NCI-H2171 treated with DMSO at 0.1 percent for 48 hours (cell line): Measurements from ENCODE around the gene CDH1.

Experiments
- DNase-seq: peaks from one replicate; lab custom pipeline; 2025; lab: John Stamatoyannopoulos, UW

Gene CDH1

GRCh38 chr16:68732042-68732680, 4.9 kb upstream of the CDH1 start:
- DNase-seq, result peak; percentile 83

GRCh38 chr16:68732741-68733399, 4.2 kb upstream of the CDH1 start:
- DNase-seq, result no peak

GRCh38 chr16:68733570-68733969, 3.5 kb upstream of the CDH1 start:
- no peak for DNase-seq

- DNase-seq, result no peak
Measured at GRCh38 chr16:68734782-68735181, 2.3 kb upstream of the CDH1 start.

- no peak for DNase-seq
Measured at GRCh38 chr16:68736561-68736960, 531 bp upstream of the CDH1 start.

- peak; percentile 44 for DNase-seq
Measured at GRCh38 chr16:68737730-68738629, 888 bp downstream of the CDH1 start.

GRCh38 chr16:68739964-68740627, 3.0 kb downstream of the CDH1 start:
- DNase-seq, result no peak

GRCh38 chr16:68740628-68741346, 3.7 kb downstream of the CDH1 start:
- DNase-seq, result no peak

- DNase-seq, result no peak
Measured at GRCh38 chr16:68743664-68744063, 6.6 kb downstream of the CDH1 start.

GRCh38 chr16:68744744-68745280, 7.7 kb downstream of the CDH1 start:
- DNase-seq, result no peak

- DNase-seq, result no peak
Measured at GRCh38 chr16:68746951-68747350, 9.9 kb downstream of the CDH1 start.

GRCh38 chr16:68749432-68749831, 12.3 kb downstream of the CDH1 start:
- DNase-seq, result no peak

GRCh38 chr16:68750193-68750695, 13.2 kb downstream of the CDH1 start:
- DNase-seq, result no peak

GRCh38 chr16:68751160-68751559, 14.1 kb downstream of the CDH1 start:
- DNase-seq, result no peak

- DNase-seq, result peak; percentile 99
Measured at GRCh38 chr16:68752602-68753001, 15.5 kb downstream of the CDH1 start.

- DNase-seq, result no peak
Measured at GRCh38 chr16:68754084-68754792, 17.1 kb downstream of the CDH1 start.

- peak; percentile 97 for DNase-seq
Measured at GRCh38 chr16:68756239-68756915, 19.3 kb downstream of the CDH1 start.

GRCh38 chr16:68757625-68757935, 20.5 kb downstream of the CDH1 start:
- DNase-seq, result no peak

GRCh38 chr16:68759062-68759461, 22.0 kb downstream of the CDH1 start:
- DNase-seq, result no peak

- DNase-seq, result peak; percentile 51
Measured at GRCh38 chr16:68760671-68761275, 23.7 kb downstream of the CDH1 start.
